GM12874 (cell line): ENCODE data around the gene NHS.

ENCODE experiments used
- TF ChIP-seq, protein P1 (sequence below): IDR thresholded peaks from 2 replicates; pipeline ENCODE4 v1.5.1; 2011; ENCODE audit warnings: low read depth, mild to moderate bottlenecking, control low read depth, low read length, moderate library complexity; ENCODE audit not compliant: insufficient read depth

Gene NHS

DNA sequence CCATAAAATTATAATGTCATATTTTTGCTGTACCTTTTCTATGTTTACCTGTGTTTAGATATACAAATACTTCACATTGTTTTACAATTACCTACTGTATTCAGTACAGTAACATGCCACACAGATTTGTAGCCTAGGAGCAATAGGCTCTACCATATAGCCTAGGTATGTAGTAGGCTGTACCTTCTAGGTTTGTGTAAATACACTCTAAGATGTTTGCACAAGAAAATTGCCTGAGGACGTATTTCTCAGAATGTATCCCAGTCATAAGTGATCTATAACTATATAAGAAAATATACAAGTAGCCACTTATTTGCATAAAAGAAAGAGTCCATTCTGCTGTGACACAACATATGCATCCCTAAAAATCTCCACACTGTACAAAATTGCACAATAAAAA lies 326.0 kb downstream of the NHS start:
- TF ChIP-seq, protein P1, sequence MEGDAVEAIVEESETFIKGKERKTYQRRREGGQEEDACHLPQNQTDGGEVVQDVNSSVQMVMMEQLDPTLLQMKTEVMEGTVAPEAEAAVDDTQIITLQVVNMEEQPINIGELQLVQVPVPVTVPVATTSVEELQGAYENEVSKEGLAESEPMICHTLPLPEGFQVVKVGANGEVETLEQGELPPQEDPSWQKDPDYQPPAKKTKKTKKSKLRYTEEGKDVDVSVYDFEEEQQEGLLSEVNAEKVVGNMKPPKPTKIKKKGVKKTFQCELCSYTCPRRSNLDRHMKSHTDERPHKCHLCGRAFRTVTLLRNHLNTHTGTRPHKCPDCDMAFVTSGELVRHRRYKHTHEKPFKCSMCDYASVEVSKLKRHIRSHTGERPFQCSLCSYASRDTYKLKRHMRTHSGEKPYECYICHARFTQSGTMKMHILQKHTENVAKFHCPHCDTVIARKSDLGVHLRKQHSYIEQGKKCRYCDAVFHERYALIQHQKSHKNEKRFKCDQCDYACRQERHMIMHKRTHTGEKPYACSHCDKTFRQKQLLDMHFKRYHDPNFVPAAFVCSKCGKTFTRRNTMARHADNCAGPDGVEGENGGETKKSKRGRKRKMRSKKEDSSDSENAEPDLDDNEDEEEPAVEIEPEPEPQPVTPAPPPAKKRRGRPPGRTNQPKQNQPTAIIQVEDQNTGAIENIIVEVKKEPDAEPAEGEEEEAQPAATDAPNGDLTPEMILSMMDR, result no peak

DNA sequence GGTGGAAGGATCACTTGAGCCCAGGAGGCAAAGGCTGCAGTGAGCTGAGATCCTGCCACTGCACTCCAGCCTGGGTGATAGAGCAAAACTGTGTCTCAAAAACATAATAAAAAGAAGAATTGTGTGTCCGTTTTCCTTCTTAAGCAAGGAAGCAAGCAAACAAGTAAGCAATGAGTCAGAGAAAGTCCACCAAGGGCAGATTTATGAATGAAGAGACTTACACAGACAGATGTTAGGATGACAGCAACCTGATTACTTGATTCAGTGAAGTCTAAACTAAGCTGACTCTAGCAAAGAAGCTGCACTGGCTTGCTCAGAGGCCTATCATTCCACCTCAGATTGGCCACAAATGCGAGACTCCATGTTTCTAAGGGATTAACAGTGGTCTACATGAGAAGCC lies 328.2 kb downstream of the NHS start:
- TF ChIP-seq, protein P1, result no peak

DNA sequence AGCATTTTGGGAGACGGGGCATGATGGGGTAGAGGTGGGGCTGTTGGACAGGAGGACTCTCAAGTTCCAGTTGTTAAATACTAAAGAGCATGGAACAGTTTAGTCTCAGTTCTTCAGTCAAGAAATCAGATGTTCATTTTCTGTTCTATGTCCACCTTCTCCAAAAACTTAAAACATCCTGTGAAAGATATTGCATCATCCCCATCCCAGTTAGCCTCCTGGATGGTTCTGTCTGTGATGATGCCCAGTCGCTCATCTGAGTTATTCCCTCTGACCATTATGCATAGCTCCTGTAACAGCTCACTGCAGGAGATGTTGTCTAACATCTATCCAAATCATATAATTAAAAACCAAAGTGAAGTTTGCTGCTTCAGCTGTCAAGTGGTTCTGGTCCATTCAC lies 330.2 kb downstream of the NHS start:
- TF ChIP-seq, protein P1, result no peak

DNA sequence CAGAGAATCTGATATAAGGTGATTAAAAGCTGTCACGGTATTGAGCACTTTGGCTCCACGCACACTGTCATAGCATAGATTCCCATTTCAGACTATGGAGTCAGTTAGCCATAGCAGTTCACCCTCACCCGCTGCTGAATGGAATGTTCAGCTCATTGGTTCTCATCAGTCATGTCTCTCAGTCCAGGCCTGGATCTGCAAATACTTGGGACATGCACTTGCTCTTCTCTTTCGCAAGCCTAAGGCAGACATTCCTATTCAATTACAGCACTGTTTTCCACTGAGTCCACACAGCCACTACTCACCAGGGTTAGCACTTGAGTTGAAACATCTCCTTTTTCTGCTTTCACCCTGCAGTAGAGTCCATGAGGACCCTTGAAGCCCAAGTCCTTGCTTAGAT lies 331.7 kb downstream of the NHS start:
- TF ChIP-seq, protein P1, result no peak

DNA sequence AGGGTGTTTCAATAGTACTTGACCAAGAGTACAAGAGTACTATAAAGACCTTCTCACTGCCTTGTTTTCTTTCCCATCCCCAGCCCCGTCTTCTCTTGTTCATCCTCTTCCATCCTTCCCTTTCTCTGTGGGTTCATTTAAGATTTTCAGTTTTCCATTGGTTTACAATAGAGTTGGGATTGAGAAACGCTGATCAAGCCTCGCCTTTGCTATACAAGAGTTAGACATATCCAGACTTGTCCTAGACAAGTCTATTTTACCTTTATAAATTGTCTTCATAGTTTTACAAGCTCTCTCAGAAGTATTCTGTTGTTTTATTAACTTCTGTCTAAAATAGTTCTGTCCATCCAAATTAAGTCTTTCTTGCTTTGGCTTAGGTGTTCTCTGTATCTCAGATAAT lies 332.7 kb downstream of the NHS start:
- TF ChIP-seq, protein P1, result no peak

DNA sequence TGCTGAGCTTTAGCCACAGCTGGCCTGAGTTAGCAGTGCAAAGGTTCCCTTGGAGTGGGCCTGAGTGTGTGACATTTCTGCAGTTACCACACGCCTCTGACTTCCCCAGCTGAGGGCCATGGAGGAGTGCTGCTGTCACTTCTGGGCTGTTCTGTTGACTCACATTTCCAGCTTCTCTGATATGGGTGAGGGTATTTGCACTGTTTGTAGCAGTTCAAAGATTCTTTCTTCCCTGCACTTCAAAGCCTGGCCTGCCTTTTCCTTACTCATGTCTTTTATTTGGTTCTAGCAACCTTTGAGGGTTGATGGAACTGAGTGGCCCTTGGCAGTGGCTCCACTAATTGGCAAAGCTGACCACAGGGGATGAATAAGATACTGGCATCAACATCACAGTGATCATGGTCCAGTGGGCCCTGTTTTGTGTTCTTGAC lies 335.9 kb downstream of the NHS start:
- TF ChIP-seq, protein P1, result no peak

DNA sequence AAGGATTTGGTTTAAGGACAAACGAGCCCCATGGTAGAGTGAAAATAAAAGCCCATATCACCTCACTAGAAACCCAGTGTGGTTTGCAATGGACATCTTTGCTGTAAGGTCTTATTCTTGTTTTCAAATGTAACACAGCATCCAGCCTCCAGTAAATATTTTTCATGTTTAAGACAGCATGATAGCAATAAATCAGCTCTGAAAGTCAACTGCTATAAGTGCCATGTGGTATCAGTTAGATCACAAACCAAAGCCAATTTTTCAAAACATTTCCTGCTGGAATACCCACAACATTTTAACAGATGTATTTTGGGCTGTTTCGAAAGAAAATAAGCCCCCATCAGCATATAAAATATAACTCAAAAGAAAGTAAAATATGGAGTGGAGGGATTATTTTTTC lies 338.3 kb downstream of the NHS start:
- TF ChIP-seq, protein P1, result no peak
